Naive thymus-derived CD4-positive, alpha-beta T cell (primary cell): ENCODE measurements around the gene OAF. TPM values are rescaled to one million over a fixed set of nuclear protein-coding genes. Genes with fewer than 3 reads are reported as not detected.

Experiments used
- ATAC-seq: fragments of 150-1000 bp; cut with Tn5 transposase; 2 replicates; pipeline ENCODE4 v1.10.0; 2021; ENCODE audit warnings: mild to moderate bottlenecking, moderate library complexity
- CTCF ChIA-PET: fragments of 350-600 bp; sonication (Branson Sonifier 250); formaldehyde crosslinking; loops from one replicate; lab custom pipeline; 2021; ENCODE audit warnings: antibody characterized with exemption; lab: Charles Lee
- POLR2A ChIA-PET: fragments of 350-600 bp; sonication (Branson Sonifier 250); formaldehyde crosslinking; loops from one replicate; lab custom pipeline; 2021; ENCODE audit warnings: antibody characterized with exemption, inconsistent platforms; lab: Charles Lee
- DNase-seq, 9 donors: peaks; one replicate each; pipeline versions ENCODE4 v3.0.0 to v3.0.0-alpha.2; 2020 to 2022; ENCODE audit warnings: mixed read lengths in 1 of 9
- H3K27ac ChIP-seq: one replicate; pipeline ENCODE4 v1.7.0; 2013; ENCODE audit warnings: mild to moderate bottlenecking, low read depth, low read length, moderate library complexity
- H3K27me3 ChIP-seq, 2 donors: one replicate each; pipeline ENCODE4 v1.7.0; 2013; ENCODE audit warnings: low read length in 2 of 2, mild to moderate bottlenecking in 2 of 2, moderate library complexity in 2 of 2; ENCODE audit not compliant: control insufficient read depth in 2 of 2, insufficient read depth in 2 of 2
- H3K36me3 ChIP-seq, 3 experiments: 1 replicate in 2 of 3; 2 replicates in 1 of 3; pipeline ENCODE4 v1.7.0; 2013; ENCODE audit warnings: low read length in 3 of 3, mild to moderate bottlenecking in 3 of 3, moderate library complexity in 1 of 3; ENCODE audit not compliant: insufficient read depth in 3 of 3, control insufficient read depth in 2 of 3
- H3K4me1 ChIP-seq, 2 donors: one replicate each; pipeline ENCODE4 v1.7.0; 2013; ENCODE audit warnings: low read length in 2 of 2, mild to moderate bottlenecking in 2 of 2, moderate library complexity in 1 of 2; ENCODE audit not compliant: control insufficient read depth in 2 of 2, insufficient read depth in 2 of 2
- H3K4me3 ChIP-seq: 2 replicates; pipeline ENCODE4 v1.7.0; 2013; ENCODE audit warnings: mild to moderate bottlenecking, low read length
- H3K9me3 ChIP-seq, 3 experiments: 1 replicate in 2 of 3; 2 replicates in 1 of 3; pipeline ENCODE4 v1.7.0; 2013; ENCODE audit warnings: low read length in 3 of 3; ENCODE audit not compliant: control insufficient read depth in 2 of 3
- H3K27ac Mint-ChIP-seq, 9 donors: one replicate each; pipeline ENCODE4 v1.8.0; 2020 to 2022; ENCODE audit warnings: mixed read lengths in 9 of 9, mild to moderate bottlenecking in 8 of 9, moderate library complexity in 5 of 9, inconsistent platforms in 2 of 9
- H3K27me3 Mint-ChIP-seq, 5 donors: one replicate each; pipeline ENCODE4 v1.8.0; 2021 to 2022; ENCODE audit warnings: mixed read lengths in 5 of 5, mild to moderate bottlenecking in 1 of 5
- H3K36me3 Mint-ChIP-seq, 5 donors: one replicate each; pipeline ENCODE4 v1.8.0; 2020 to 2022; ENCODE audit warnings: mixed read lengths in 5 of 5, mild to moderate bottlenecking in 3 of 5, inconsistent platforms in 1 of 5
- H3K4me1 Mint-ChIP-seq, 7 donors: one replicate each; pipeline ENCODE4 v1.8.0; 2020 to 2022; ENCODE audit warnings: mixed read lengths in 7 of 7, mild to moderate bottlenecking in 3 of 7, inconsistent platforms in 1 of 7
- H3K4me3 Mint-ChIP-seq, 10 donors: one replicate each; pipeline ENCODE4 v1.8.0; 2020 to 2022; ENCODE audit warnings: mild to moderate bottlenecking in 10 of 10, mixed read lengths in 10 of 10, moderate library complexity in 6 of 10, inconsistent platforms in 2 of 10
- H3K9me3 Mint-ChIP-seq, 11 donors: one replicate each; pipeline ENCODE4 v1.8.0; 2020 to 2022; ENCODE audit warnings: mixed read lengths in 11 of 11, mild to moderate bottlenecking in 4 of 11, inconsistent platforms in 1 of 11, moderate library complexity in 1 of 11
- intact Hi-C, 2 donors: fragments of 100-400 bp; cut with micrococcal nuclease; formaldehyde crosslinking; loops; one replicate each; pipeline ENCODE4 v1.15.1; 2023
- polyA plus RNA-seq, 2 donors: library from polyadenylated mRNA; unstranded; fragments of 300-500 nt; fragmentation: Illumina TruSeq; gene quantifications; one replicate each; pipeline ENCODE4 v1.2.3, GENCODE V29; 2021
- total RNA-seq, 6 experiments: library from RNA in 5 of 6; stranded (reverse) in 5 of 6; gene quantifications; 1 replicate in 5 of 6; 2 replicates in 1 of 6; pipeline ENCODE4 v1.2.3 and lab custom pipeline; 2021 to 2026

The OAF gene
- total and polyA plus RNA-seq, 7 experiments from 2014 or later, result 3.2 to 21.2 (median 4.6) TPM

DNA sequence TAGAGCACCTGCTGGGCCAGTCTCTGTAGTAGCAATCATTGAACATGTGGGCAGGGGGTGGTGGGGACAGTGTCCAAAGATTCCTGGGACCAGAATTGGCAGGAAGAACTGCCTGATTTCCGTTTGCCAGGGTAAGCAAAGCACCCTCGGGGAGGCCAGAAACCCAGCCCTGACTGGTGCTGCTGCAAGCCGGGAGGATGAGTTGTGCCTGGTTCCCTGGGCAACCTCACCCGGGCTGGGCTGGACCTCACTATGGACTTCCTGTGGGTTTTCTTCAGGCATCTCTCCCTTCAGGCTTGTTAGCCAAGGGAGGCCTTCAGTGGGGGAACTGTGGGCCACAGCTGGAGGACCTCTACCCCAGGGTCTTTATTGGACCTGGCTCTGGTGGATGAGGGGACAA lies 21.1 kb downstream of the OAF start:
- Histone ChIP-seq H3K4me3 (no peak overlapping the region), H3K36me3 (no peaks in the 10 kb centered on the region), H3K27me3 (peaks cover 0 to 3% of the 10 kb centered on the region in 2 donors), H3K9me3 (no peaks in the 10 kb centered on the region), H3K4me1 (no peaks in the 10 kb centered on the region), H3K27ac (no peak overlapping the region)
- H3K27ac Mint-ChIP-seq, result no peak overlapping the region
- H3K9me3 Mint-ChIP-seq, result peaks cover 0 to 2% (median 0%) of the 10 kb centered on the region in 11 donors
- no peak for ATAC-seq
- POLR2A ChIA-PET, result no interaction called here
- peaks cover 9 to 33% (median 20%) of the 10 kb centered on the region in 5 donors for H3K27me3 Mint-ChIP-seq
- H3K36me3 Mint-ChIP-seq, result no peaks in the 10 kb centered on the region
- H3K4me3 Mint-ChIP-seq, result no peak overlapping the region
- no peak for DNase-seq
- intact Hi-C loops, result no loop called here
- peaks cover 0 to 5% (median 0%) of the 10 kb centered on the region in 7 donors for H3K4me1 Mint-ChIP-seq
- CTCF ChIA-PET, result no interaction called here

DNA sequence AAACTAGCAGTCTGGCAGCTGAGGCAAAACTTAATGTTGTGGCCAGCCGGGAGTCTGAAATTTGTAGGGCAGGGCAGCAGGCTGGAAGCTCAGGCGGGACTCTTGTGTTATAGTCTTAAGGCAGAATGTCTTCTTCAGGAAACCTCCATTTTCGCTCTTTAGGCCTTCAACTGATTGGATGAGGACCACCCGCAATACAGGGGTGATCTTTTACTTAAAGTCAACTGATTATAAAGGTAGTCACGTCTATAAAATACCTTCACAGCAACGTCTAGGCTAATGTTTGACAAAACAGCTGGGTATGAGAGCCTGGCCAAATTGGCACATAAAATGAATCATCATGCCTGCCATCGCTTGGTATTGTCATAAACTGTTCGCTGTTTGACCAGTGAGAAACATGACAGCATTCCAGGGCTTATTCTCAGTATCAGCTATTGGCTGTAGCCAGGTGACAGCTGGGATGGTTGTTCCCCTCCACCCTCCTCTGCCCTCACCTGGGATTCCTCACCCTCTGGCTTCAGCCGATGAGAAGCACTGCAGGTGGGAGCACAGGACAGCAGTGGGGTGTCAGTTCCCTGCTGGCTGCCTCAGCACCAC lies 22.5 kb downstream of the OAF start:
- Mint-ChIP-seq H3K27me3 (peaks cover 21 to 46% (median 27%) of the 10 kb centered on the region in 5 donors), H3K9me3 (peaks cover 0 to 2% (median 0%) of the 10 kb centered on the region in 11 donors), H3K4me3 (no peak overlapping the region), H3K4me1 (peaks cover 0 to 3% (median 0%) of the 10 kb centered on the region in 7 donors), H3K36me3 (no peaks in the 10 kb centered on the region), H3K27ac (no peak overlapping the region)
- CTCF ChIA-PET, result interaction anchor here (0.7 to 1.4 kb wide), 2 partner anchors 14 to 62 kb away, joined by 3 read pairs; no protein-coding TSS in a partner anchor
- intact Hi-C loops, result no loop called here
- no peaks in the 10 kb centered on the region for H3K4me1 ChIP-seq
- no peak overlapping the region for H3K4me3 ChIP-seq
- ATAC-seq (no peak), DNase-seq (no peak)
- H3K9me3 ChIP-seq, result no peaks in the 10 kb centered on the region
- H3K27ac ChIP-seq, result no peak overlapping the region
- H3K27me3 ChIP-seq, result peaks cover 0 to 3% of the 10 kb centered on the region in 2 donors
- POLR2A ChIA-PET, result no interaction called here
- H3K36me3 ChIP-seq, result no peaks in the 10 kb centered on the region

- Histone ChIP-seq H3K9me3 (no peaks in the 10 kb centered on the region), H3K27ac (no peak overlapping the region), H3K4me1 (no peaks in the 10 kb centered on the region), H3K36me3 (no peaks in the 10 kb centered on the region), H3K27me3 (peaks cover 0 to 3% of the 10 kb centered on the region in 2 donors), H3K4me3 (no peak overlapping the region)
- H3K27ac Mint-ChIP-seq, result no peak overlapping the region
- H3K4me3 Mint-ChIP-seq, result no peak overlapping the region
- ChIA-PET POLR2A (no interaction called here), CTCF (no interaction called here)
- peaks cover 33 to 60% (median 40%) of the 10 kb centered on the region in 5 donors for H3K27me3 Mint-ChIP-seq
- intact Hi-C loops, result loop anchor here (1.0 to 2.0 kb wide), 2 partner anchors 68 kb away; no protein-coding TSS in a partner anchor
- ATAC-seq (peak; percentile 71), DNase-seq (peak; percentile 11 to 71 (median 34))
- H3K4me1 Mint-ChIP-seq, result peaks cover 0 to 6% (median 0%) of the 10 kb centered on the region in 7 donors
- H3K9me3 Mint-ChIP-seq, result peaks cover 0 to 4% (median 0%) of the 10 kb centered on the region in 11 donors
- H3K36me3 Mint-ChIP-seq, result no peaks in the 10 kb centered on the region
These were observed 24.3 kb downstream of the OAF start for GRCh38 chr11:120235024-120235628.

GRCh38 chr11:120236169-120237107 lies 25.6 kb downstream of the OAF start:
- H3K36me3 ChIP-seq, result no peaks in the 10 kb centered on the region
- Mint-ChIP-seq H3K4me1 (peaks cover 0 to 7% (median 0%) of the 10 kb centered on the region in 7 donors), H3K4me3 (no peak overlapping the region), H3K36me3 (peaks cover 0 to 6% (median 0%) of the 10 kb centered on the region in 5 donors), H3K27me3 (peaks cover 45 to 71% (median 53%) of the 10 kb centered on the region in 5 donors), H3K27ac (no peak overlapping the region), H3K9me3 (peaks cover 0 to 4% (median 0%) of the 10 kb centered on the region in 11 donors)
- peaks cover 0 to 7% of the 10 kb centered on the region in 2 donors for H3K27me3 ChIP-seq
- CTCF ChIA-PET, result no interaction called here
- intact Hi-C loops, result no loop called here
- ATAC-seq, result no peak
- no peaks in the 10 kb centered on the region for H3K9me3 ChIP-seq
- POLR2A ChIA-PET, result no interaction called here
- no peak for DNase-seq
- no peaks in the 10 kb centered on the region for H3K4me1 ChIP-seq
- H3K27ac ChIP-seq, result no peak overlapping the region
- H3K4me3 ChIP-seq, result no peak overlapping the region

- no peak overlapping the region for H3K27ac Mint-ChIP-seq
- Histone ChIP-seq H3K36me3 (no peaks in the 10 kb centered on the region), H3K27ac (no peak overlapping the region), H3K4me3 (no peak overlapping the region), H3K4me1 (no peaks in the 10 kb centered on the region), H3K27me3 (peaks cover 0 to 7% of the 10 kb centered on the region in 2 donors), H3K9me3 (no peaks in the 10 kb centered on the region)
- ATAC-seq (no peak), DNase-seq (no peak)
- H3K4me3 Mint-ChIP-seq, result no peak overlapping the region
- H3K4me1 Mint-ChIP-seq, result peaks cover 0 to 12% (median 0%) of the 10 kb centered on the region in 7 donors
- POLR2A ChIA-PET, result no interaction called here
- H3K27me3 Mint-ChIP-seq, result peaks cover 64 to 85% (median 65%) of the 10 kb centered on the region in 5 donors
- CTCF ChIA-PET, result no interaction called here
- intact Hi-C loops, result no loop called here
- peaks cover 0 to 5% (median 0%) of the 10 kb centered on the region in 11 donors for H3K9me3 Mint-ChIP-seq
- H3K36me3 Mint-ChIP-seq, result peaks cover 0 to 6% (median 0%) of the 10 kb centered on the region in 5 donors
These were observed 28.3 kb downstream of the OAF start for GRCh38 chr11:120238968-120239620.
